OCI-LY3 (cell line): Measurements from ENCODE around the gene ARMC10.

Experiments used
- EZH2phosphoT487 ChIP-seq: fragments of 200-600 bp; shearing (Covaris generic); IDR thresholded peaks from 2 replicates; pipeline ENCODE4 v1.6.1; 2018; ENCODE audit warnings: antibody characterized with exemption, mixed run types, low read depth
- TF ChIP-seq, protein P1 (sequence below): fragments of 200-600, 300-600 bp; sonication (generic); IDR thresholded peaks from 2 replicates; pipeline ENCODE4 v1.5.1; 2014; ENCODE audit warnings: antibody characterized with exemption, low read length, low read depth

DNA sequence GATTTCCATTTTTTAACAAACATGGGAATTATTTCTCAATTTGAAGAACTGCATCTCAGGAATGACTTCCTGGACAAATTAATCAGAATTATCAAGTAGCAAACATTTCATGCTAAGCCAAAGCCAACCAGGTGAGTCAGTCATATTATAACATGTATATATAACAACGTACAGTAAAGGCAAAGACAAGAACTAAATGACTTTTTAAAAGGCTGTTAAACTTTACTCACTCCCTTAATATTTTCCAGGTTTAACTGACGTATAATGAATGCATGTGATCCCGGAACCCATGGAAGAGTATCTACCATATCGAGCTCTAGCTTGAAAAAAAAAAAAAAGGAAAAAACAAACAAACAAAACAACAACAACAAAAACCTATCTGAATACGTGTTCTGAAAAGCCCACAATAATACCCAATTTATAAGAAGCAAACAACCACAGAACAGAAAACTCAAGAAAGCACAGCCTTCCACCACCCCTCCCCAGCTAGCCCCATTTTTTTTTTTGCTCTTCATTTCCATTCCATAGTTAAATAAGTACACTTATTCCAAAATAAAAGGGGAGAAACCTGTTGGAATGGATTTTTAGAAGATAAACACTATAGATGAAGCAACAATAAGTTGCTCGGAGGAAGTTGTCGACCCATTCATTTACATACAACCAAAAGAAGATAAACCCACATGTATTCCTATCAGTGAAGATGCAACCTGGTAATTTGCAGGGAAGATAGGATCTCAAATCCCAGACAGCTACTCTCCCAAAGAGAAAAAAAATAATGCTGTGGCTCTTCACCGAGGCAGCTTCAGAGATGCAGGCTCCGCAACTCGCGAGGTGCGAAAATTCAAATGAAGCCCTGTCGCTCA lies 73.4 kb downstream of the ARMC10 start:
- TF ChIP-seq, protein P1, sequence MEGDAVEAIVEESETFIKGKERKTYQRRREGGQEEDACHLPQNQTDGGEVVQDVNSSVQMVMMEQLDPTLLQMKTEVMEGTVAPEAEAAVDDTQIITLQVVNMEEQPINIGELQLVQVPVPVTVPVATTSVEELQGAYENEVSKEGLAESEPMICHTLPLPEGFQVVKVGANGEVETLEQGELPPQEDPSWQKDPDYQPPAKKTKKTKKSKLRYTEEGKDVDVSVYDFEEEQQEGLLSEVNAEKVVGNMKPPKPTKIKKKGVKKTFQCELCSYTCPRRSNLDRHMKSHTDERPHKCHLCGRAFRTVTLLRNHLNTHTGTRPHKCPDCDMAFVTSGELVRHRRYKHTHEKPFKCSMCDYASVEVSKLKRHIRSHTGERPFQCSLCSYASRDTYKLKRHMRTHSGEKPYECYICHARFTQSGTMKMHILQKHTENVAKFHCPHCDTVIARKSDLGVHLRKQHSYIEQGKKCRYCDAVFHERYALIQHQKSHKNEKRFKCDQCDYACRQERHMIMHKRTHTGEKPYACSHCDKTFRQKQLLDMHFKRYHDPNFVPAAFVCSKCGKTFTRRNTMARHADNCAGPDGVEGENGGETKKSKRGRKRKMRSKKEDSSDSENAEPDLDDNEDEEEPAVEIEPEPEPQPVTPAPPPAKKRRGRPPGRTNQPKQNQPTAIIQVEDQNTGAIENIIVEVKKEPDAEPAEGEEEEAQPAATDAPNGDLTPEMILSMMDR = no peak
- no peak for TF ChIP-seq EZH2phosphoT487
